Measurements from ENCODE around the gene TNKS2.

TNKS2 gene

DNA sequence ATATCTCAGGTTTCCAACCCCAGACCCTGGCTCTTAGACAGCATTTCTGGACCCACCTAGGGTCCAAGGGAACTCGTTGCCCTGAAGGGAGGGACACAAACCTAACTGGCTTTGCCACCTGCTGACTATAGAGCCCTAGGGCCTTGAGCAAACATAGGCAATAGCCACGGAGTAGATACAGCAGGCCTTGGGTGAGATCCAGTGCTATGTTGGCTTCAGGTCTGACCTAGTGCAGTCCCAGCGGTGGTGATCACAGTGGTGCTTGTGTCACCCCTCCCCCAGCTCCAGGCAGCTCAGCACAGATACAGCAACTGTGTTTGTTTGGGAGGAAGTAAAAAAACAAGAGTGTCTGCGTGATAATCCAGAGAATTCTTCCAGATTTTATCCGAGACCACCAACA lies 9.7 kb upstream of the TNKS2 start:
- Histone ChIP-seq H3K4me1 (ENCODE audit: insufficient read depth, low read length, poor library complexity, severe bottlenecking) (no peaks in the 10 kb centered on the region), H3K79me2 (ENCODE audit: insufficient read depth, low read length) (no peaks in the 10 kb centered on the region), H3K4me2 (ENCODE audit: low read depth, low read length, poor library complexity, severe bottlenecking) (no peak overlapping the region), H3K9me3 (ENCODE audit: insufficient read depth, low read depth, low read length) (no peaks in the 10 kb centered on the region), H3F3A (ENCODE audit: low read depth) (no peaks in the 10 kb centered on the region), H4K20me1 (ENCODE audit: insufficient read depth, low read length, poor library complexity, severe bottlenecking) (no peaks in the 10 kb centered on the region), H2AFZ (ENCODE audit: low read length) (no peak overlapping the region), H3K9me2 (replicated peaks; ENCODE audit: low read depth, low read length) (no peaks in the 10 kb centered on the region), H3K4me3 (ENCODE audit: low read length, poor library complexity, severe bottlenecking) (no peak overlapping the region), H3K36me3 (ENCODE audit: insufficient read depth, low read length) (no peaks in the 10 kb centered on the region), H3K27me3 (ENCODE audit: insufficient read depth, low read length, poor library complexity, severe bottlenecking) (no peaks in the 10 kb centered on the region), H3K9ac (ENCODE audit: low read depth, low read length, poor library complexity, severe bottlenecking) (no peak overlapping the region)
- TF ChIP-seq, protein P1, sequence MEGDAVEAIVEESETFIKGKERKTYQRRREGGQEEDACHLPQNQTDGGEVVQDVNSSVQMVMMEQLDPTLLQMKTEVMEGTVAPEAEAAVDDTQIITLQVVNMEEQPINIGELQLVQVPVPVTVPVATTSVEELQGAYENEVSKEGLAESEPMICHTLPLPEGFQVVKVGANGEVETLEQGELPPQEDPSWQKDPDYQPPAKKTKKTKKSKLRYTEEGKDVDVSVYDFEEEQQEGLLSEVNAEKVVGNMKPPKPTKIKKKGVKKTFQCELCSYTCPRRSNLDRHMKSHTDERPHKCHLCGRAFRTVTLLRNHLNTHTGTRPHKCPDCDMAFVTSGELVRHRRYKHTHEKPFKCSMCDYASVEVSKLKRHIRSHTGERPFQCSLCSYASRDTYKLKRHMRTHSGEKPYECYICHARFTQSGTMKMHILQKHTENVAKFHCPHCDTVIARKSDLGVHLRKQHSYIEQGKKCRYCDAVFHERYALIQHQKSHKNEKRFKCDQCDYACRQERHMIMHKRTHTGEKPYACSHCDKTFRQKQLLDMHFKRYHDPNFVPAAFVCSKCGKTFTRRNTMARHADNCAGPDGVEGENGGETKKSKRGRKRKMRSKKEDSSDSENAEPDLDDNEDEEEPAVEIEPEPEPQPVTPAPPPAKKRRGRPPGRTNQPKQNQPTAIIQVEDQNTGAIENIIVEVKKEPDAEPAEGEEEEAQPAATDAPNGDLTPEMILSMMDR (conservative IDR thresholded peaks at IDR 0.05; ENCODE audit: low read length): no peak
- TF ChIP-seq EZH2phosphoT487 (IDR thresholded peaks at IDR 0.05; ENCODE audit: borderline replicate concordance): no peak

DNA sequence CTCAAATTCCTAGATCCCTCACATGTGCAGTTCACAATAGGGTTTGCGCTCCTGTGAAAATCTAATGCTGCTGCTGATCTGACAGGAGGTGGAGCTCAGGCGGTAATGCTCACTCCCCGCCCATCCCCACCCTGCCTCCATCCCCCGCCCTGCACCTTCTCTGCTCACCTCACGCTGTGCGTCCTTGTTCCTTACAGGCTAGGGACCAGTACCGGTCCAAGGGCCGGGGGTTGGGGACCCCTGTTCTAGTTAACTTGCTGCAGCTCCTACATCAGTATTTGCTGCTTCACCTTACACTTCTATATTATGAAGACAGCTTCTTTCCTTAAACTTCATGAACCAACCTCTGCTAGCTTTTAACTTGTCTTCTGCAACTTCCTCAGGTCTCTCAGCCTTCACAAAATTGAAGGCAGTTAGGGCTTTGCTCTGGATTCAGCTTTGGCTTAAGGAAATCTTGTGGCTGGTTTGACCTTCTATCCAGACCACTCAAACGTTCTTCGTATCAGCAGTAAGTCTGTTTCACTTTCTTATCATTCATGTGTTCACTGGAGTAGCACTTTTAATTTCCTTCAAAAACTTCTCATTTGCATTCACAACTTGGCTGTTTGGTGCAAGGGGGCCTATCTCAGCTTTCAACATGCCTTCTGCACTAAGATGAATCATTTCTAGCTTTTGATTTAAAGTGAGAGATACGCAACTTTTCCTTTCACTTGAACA lies 1.7 kb upstream of the TNKS2 start:
- Histone ChIP-seq H3K4me2 (ENCODE audit: low read depth, low read length, poor library complexity, severe bottlenecking) (peak overlapping the region; percentile 93), H3K4me1 (ENCODE audit: insufficient read depth, low read length, poor library complexity, severe bottlenecking) (peaks cover 32% of the 10 kb centered on the region), H3K36me3 (ENCODE audit: insufficient read depth, low read length) (no peaks in the 10 kb centered on the region), H4K20me1 (ENCODE audit: insufficient read depth, low read length, poor library complexity, severe bottlenecking) (peaks cover 29% of the 10 kb centered on the region), H3F3A (ENCODE audit: low read depth) (no peaks in the 10 kb centered on the region), H3K4me3 (ENCODE audit: low read length, poor library complexity, severe bottlenecking) (peak overlapping the region; percentile 89), H3K79me2 (ENCODE audit: insufficient read depth, low read length) (peaks cover 45% of the 10 kb centered on the region), H3K9ac (ENCODE audit: low read depth, low read length, poor library complexity, severe bottlenecking) (peak overlapping the region; percentile 98), H3K9me3 (ENCODE audit: insufficient read depth, low read depth, low read length) (no peaks in the 10 kb centered on the region), H3K9me2 (replicated peaks; ENCODE audit: low read depth, low read length) (no peaks in the 10 kb centered on the region), H3K27me3 (ENCODE audit: insufficient read depth, low read length, poor library complexity, severe bottlenecking) (no peaks in the 10 kb centered on the region), H2AFZ (ENCODE audit: low read length) (peak overlapping the region; percentile 38; the same call in 1 of the 2 replicates)
- TF ChIP-seq EZH2phosphoT487 (IDR thresholded peaks at IDR 0.05; ENCODE audit: borderline replicate concordance): no peak
- TF ChIP-seq, protein P1 (conservative IDR thresholded peaks at IDR 0.05; ENCODE audit: low read length): no peak

DNA sequence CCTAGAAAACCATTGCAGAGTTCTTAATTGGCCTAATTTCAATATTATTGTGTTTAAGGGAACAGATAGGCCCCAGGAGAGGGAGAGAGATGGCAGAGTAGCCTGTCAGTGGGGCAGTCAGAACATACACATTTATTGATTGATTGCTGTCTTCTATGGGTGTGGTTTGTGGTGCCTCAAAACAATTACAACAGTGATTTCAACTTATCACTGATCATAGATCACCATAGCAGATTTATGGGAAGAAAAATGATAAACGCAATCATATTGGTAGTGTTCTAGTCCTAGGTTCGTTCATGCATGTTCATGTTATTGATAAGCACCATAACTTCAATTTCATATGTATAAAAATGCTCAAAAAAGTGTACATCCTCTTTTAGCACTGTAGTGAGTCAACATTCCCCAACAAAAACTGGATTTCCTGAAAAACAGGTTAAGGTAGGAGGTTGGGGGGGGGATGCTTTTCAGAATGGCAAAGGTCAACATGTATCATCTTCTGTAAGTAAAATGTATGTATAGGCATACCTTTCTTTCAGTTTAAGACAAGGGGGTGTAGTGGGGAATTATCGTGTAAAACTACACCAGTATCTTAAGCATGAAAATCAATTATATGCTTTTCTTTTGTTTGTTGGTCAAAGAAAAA lies 1.1 kb upstream of the TNKS2 start:
- H3K4me1 ChIP-seq (ENCODE audit: insufficient read depth, low read length, poor library complexity, severe bottlenecking): peaks cover 39% of the 10 kb centered on the region
- H3K79me2 ChIP-seq (ENCODE audit: insufficient read depth, low read length): peaks cover 51% of the 10 kb centered on the region
- H3K9ac ChIP-seq (ENCODE audit: low read depth, low read length, poor library complexity, severe bottlenecking): peak overlapping the region; percentile 98
- no peaks in the 10 kb centered on the region for H3K9me2 ChIP-seq (replicated peaks; ENCODE audit: low read depth, low read length)
- TF ChIP-seq, protein P1 (conservative IDR thresholded peaks at IDR 0.05; ENCODE audit: low read length): no peak
- no peak for TF ChIP-seq EZH2phosphoT487 (IDR thresholded peaks at IDR 0.05; ENCODE audit: borderline replicate concordance)
- no peaks in the 10 kb centered on the region for H3K9me3 ChIP-seq (ENCODE audit: insufficient read depth, low read depth, low read length)
- peaks cover 36% of the 10 kb centered on the region for H4K20me1 ChIP-seq (ENCODE audit: insufficient read depth, low read length, poor library complexity, severe bottlenecking)
- peak overlapping the region; percentile 89 for H3K4me3 ChIP-seq (ENCODE audit: low read length, poor library complexity, severe bottlenecking)
- peak overlapping the region; percentile 90 for H2AFZ ChIP-seq (ENCODE audit: low read length)
- H3K36me3 ChIP-seq (ENCODE audit: insufficient read depth, low read length): no peaks in the 10 kb centered on the region
- peak overlapping the region; percentile 93 for H3K4me2 ChIP-seq (ENCODE audit: low read depth, low read length, poor library complexity, severe bottlenecking)
- no peaks in the 10 kb centered on the region for H3F3A ChIP-seq (ENCODE audit: low read depth)
- H3K27me3 ChIP-seq (ENCODE audit: insufficient read depth, low read length, poor library complexity, severe bottlenecking): no peaks in the 10 kb centered on the region

Data from Loucy (cell line).